GM21576 (cell line): Measurements from ENCODE around the gene GNPNAT1.
"Not testable (repeated sequence)": the region's sequence is repeated elsewhere in the genome, so short reads cannot be mapped to it uniquely, and the experiment has no call there.

Source experiments
- ATAC-seq: cut with Tn5 transposase; IDR thresholded peaks from one replicate; pipeline ENCODE4 v1.9.1; 2021; ENCODE audit warnings: mild to moderate bottlenecking, moderate library complexity; ENCODE audit not compliant: unreplicated experiment

Gene GNPNAT1

DNA sequence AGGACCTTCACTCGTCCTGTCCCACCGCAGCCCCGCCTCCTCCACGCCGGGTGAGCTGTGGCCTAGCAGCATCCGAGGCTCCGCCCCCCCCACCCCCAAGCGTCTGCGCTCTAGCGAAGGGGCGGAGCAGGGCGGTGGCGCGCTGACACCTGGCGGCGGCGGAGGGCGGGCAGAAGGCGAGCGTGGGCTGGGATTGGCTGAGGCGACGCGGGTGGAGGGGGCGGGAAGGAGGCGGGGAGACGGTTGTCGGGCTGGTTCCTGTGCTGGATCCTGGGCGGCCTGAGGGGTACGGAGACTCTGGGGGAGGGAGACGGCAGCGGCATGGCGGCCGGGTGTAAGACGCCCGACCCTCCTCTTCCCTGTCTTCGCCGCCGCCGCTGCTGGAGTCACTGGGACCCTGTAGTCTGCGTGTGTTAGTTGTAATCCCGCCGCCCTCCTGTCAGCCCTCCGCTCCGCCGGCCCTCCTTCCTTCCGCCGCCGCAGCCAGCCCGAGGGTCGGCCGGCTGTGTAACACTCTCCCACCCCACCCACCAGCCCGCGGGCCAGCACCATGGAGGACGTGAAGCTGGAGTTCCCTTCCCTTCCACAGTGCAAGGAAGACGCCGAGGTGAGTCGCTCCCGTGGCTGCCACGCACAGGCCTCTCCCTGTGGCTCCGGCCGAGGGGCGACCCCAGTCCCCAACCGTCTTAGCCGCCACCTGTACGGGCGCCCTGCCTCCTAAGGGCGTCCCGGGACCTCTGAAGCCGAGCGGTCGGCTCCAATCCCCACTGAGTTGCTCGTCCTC is 61.3 kb downstream of the GNPNAT1 start, which contains the start of gene STYX:
Gene STYX, plus strand, starts transcription at position 242 of the 784 bp plus-strand sequence. Its CDS starts 309 bp downstream, at position 551.
- ATAC-seq, result peak; percentile 93

DNA sequence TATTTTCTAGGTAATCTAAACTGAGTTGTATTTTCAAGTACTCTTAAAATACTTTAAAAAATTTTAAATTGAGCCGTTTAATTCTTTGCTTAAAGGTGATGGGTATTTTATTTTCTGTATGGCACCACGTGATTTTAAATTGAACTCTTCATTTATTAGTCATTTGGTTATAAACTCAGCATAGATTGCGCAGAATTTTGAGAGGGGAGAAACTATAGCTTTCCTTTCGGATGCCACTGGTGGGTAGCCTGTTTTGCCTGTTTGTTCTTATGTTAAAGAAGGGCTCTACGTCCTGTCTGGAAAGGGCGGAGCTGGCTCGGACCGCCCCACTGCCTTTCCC is 61.9 kb downstream of the GNPNAT1 start:
- no peak for ATAC-seq

DNA sequence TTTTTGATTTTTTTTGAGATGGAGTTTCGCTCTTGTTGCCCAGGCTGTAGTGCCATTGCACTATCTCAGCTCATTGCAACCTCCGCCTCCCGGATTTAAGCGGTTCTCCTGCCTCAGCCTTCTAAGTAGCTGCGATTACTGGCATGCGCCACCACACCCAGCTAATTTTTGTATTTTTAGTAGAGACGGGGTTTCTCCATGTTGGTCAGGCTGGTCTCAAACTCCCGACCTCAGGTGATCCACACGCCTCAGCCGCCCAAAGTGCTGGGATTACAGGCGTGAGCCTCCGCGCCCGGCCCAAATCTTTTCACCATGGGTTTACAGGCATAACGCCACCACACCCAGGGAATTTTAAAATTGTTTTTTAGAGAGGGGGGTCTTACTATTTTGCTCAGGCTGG is 62.4 kb downstream of the GNPNAT1 start:
- not testable (repeated sequence) for ATAC-seq

DNA sequence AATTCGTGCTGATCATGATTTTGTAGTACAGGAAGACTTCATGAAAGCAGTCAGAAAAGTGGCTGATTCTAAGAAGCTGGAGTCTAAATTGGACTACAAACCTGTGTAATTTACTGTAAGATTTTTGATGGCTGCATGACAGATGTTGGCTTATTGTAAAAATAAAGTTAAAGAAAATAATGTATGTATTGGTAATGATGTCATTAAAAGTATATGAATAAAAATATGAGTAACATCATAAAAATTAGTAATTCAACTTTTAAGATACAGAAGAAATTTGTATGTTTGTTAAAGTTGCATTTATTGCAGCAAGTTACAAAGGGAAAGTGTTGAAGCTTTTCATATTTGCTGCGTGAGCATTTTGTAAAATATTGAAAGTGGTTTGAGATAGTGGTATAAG is 63.9 kb downstream of the GNPNAT1 start:
- ATAC-seq, result not testable (repeated sequence)
